NCI-H187 (cell line): Measurements from ENCODE around the gene PIGQ.

ENCODE experiments used
- DNase-seq, 2 experiments: peaks; one replicate each; lab custom pipeline; 2025; lab: John Stamatoyannopoulos, UW

Gene PIGQ

GRCh38 chr16:567373-568256 lies 2.2 kb upstream of the PIGQ start:
- DNase-seq = no peak

DNA sequence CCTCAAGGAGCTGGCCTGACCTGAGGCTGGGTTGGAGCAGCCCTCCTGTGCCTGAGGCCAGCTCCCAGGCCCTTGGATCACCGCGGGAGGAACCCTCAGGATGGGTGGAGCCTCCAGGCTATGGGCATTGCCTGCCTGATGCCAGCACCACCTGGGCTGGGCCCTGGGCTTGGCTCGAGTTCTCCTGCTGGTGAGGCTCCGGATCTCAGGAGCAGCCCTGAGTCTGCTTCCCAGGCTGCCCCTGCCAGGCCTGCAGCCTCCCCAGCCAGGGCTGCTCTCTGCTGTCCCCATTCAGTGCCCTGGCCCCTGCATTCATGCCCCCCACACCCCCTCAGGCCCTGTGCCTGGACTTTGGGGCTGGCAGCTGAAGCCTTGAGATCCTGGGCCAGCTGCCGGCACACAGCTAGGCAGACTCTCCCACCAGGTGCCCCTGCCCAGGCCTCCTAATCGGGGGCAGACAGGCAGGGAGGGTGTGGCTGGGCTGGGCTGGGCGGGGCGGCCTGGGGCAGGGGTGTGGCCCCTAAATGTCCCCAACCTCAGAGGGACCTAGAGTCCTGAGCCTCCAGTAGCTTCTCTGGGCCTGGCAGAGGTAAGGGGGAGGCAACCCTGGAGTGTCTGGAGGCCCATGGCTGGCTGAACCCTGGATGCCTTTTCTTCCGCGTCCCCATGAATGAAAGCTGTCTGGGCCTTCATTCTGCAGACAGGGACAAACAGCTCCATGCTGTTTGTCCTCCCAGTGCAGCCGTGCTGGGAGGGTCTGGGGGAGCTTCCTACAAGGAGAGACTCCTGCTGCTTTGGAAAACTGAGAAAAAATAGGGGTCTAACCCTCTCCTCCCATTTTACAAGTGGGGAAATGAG lies 1.1 kb upstream of the PIGQ start:
- DNase-seq = no peak

GRCh38 chr16:572865-573650 lies 3.3 kb downstream of the PIGQ start:
- no peak for DNase-seq

- no peak for DNase-seq
Measured at GRCh38 chr16:574021-574760, 4.4 kb downstream of the PIGQ start.

- DNase-seq = no peak
Measured at GRCh38 chr16:575354-576196, 5.8 kb downstream of the PIGQ start.

- DNase-seq = no peak
Measured at GRCh38 chr16:576197-576822, 6.5 kb downstream of the PIGQ start.

- DNase-seq = no peak
Measured at GRCh38 chr16:576823-577201, 7.0 kb downstream of the PIGQ start.

DNA sequence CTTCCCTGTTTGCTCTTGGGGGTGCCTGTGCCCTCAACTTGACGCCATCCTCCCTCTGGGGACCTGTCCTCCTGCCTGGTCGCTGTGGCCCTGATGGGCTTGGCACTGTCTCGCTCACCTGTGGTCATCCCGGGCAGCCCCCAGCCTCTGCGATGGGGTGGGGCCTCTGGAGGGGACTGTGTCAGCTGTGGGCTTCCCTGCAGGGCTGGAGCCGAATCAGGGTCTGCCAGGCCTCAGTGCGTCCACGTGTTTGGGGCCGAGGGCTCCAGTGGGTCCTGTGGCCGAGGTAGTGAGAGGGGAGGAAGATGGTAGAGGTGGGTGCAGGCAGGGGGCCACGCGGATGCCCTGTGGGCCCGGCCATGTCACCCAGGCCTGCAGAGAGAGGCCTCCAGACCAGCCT lies 8.0 kb downstream of the PIGQ start:
- no peak for DNase-seq

DNA sequence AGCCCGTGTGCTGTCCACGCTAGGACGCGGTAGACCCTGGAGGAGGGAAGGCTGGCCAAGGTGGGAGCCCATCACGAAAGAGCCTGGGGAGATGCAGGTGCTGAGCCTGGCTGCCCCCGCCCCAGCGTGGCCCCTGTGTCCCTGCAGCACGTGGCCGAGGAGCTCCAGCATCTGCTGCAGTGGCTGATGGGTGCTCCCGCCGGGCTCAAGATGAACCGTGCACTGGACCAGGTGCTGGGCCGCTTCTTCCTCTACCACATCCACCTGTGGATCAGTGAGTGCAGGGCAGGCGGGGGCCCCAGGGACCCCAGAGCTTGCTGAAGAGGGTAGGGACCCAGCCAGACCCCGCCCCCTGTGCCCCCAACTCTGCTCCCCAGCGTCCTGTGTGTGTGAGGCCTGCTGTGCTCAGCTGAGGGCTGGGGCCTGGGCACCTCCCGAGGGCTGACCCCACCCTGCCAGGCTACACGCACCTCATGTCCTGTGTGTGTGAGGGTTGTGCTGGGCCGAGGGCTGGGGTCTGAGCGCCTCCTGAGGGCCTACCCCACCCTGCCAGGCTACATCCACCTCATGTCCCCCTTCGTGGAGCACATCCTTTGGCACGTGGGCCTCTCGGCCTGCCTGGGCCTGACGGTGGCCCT lies 8.6 kb downstream of the PIGQ start:
- DNase-seq = no peak

- DNase-seq = peak; percentile 39 to 72
Measured at GRCh38 chr16:578870-579405, 9.2 kb downstream of the PIGQ start.

DNA sequence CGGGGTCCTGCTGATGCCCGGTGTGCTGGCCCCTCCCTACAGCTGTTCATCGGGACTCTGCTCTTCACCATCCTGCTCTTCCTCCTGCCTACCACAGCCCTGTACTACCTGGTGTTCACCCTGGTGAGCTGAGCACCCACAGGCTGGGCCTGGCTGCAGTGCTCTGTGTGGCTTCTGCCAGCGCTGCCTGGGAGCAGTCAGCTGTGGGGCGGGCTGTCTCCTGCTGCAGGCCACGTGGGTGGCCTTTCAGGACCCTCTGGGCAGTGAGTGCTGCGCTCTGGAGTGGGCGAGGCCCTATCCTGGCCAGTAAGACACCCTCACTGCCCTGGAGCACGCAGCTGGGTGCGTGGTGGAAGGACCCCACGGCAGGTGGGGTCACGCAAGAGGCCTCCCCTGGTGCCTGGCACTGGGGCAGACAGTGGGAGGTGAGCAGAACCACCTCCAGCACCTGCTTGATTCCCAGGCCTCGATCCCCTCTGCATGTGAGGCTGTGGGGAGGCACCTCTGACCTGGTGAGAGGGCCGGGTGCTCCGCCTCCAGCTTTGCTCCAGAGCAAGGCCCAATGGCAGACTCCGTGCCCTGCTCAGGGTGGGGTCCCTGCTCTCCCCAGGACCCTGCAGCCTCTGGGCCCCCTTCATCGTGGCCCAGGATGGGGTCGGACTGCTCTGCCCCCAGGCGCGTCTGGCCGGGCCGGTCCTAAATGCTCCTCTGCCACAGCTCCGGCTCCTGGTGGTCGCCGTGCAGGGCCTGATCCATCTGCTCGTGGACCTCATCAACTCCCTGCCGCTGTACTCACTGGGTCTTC lies 10.6 kb downstream of the PIGQ start:
- DNase-seq = no peak

- DNase-seq = no peak
Measured at GRCh38 chr16:580946-581498, 11.3 kb downstream of the PIGQ start.

DNA sequence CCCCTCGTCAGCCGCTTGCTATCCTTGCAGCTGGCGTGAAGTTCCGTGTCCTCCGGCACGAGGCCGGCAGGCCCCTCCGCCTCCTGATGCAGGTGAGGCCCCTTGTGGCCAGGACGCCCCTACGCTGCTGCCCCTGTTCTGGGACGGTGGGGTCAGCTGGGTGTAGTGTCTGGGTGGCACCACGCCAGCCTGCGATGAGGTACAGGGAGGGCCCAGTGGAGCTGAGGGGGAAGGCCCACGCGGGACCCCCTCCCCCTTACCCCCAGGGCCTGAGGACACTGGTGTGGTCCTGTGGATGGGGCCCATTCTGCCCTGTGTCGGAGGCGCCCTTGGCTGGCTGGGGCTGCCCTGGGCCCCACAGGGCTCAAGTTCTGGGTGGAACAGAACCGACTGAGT lies 12.4 kb downstream of the PIGQ start:
- DNase-seq = no peak

GRCh38 chr16:582614-583331 lies 13.0 kb downstream of the PIGQ start:
- DNase-seq = no peak

DNA sequence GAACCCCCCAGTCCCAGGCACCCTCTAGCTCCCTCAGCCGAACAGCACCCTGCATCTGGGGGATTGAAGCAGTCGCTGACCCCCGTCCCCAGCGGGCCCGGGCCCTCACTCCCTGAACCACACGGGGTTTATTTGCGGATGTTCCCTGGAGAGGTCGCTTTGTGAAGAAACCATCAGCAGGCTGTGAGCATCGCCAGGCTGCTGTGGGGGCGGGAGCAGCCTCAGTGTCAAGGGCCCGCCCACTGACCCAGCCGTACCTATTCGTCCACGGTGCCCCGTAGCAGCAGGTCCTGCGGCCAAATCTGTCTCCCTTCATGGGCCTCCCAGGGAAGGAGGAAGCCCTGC lies 13.7 kb downstream of the PIGQ start:
- DNase-seq = no peak

DNA sequence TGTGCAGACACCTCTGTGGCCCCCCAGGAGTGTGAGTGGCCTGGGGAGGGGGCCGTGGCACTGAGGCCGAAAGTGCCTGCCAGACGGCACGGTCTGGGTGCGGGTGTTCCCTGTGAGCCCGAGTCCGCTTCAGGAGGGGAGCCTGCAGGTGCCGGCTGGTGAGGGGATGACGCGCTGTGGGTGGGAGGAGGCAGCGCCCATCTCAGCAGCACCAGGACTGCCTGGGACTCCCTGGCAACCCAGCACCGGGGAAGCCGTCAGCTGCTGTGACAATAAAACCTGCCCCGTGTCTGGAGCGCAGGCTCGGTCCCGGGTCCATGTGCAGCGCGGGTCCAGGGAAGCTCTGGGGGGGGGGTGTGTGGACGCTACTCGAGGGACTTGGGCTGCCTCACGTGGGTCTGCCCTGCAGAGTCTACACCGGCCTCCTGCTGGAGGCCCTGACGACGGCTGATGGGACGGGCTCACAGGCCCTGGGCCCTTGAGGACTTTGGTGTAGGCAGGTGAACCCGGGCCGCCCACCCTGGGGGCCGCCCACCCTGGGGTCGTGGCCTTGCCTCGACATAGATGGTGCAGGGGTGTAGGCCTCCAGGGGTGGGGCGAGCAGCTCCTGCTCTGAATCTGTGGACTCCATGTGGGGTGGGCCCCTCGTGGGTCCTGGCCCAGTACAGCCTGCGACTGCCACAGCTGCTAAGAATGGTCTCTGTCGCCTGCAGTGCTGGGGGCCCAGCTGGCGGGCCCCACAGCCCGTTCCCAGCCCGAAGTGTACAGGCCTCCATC lies 14.2 kb downstream of the PIGQ start:
- DNase-seq = no peak

GRCh38 chr16:585351-585750 lies 15.6 kb downstream of the PIGQ start:
- no peak for DNase-seq
